ENCODE data around the gene PPA2. TPM values are rescaled to one million over a fixed set of nuclear protein-coding genes. Genes with fewer than 3 reads are reported as not detected.
A peak's percentile ranks its signal among the peaks of the same experiment; 100 is the strongest.

The PPA2 gene
- total and polyA plus RNA-seq, 2 donors = 60.1 to 80.1 TPM

DNA sequence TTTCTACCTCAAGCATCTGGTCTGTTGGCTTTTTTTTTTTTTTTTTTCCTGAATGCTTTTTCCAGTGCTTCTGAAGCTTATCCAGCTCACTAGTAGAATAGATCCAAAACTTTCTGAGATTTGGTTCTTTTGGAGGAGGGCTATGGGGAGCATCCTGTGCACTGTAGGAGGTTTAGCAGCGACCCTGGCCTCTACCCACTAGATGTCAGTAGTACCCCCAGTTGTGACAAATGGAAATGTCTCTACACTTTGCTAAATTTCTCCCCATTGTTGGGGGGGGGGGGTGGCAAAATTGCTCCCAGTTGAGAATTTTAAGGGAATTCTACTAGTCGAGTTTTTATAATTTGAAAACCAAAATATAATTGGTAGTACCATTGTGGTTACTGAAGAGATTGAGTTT, 23.0 kb upstream of the PPA2 start:
- Histone ChIP-seq H3K27ac (ENCODE audit: low read depth in 1 of 2, low read length in 1 of 2) (no peak overlapping the region), H3K4me1 (ENCODE audit: control insufficient read depth in 2 of 2, insufficient read depth in 2 of 2, low read length in 2 of 2) (no peaks in the 10 kb centered on the region), H3K36me3 (ENCODE audit: control insufficient read depth in 2 of 2, insufficient read depth in 2 of 2, low read length in 1 of 2) (no peaks in the 10 kb centered on the region), H3K27me3 (ENCODE audit: control insufficient read depth in 2 of 2, insufficient read depth in 1 of 2, low read length in 1 of 2) (no peaks in the 10 kb centered on the region), H3K4me3 (ENCODE audit: low read length in 2 of 2) (no peak overlapping the region), H3K9me3 (ENCODE audit: control insufficient read depth in 2 of 2, insufficient read depth in 1 of 2, low read length in 1 of 2) (no peaks in the 10 kb centered on the region)
- no peak for DNase-seq (ENCODE audit: low read depth in 6 of 9, low spot score in 9 of 9)
- WGBS = 58% methylated on average over 2 of the region's 2 CpGs

DNA sequence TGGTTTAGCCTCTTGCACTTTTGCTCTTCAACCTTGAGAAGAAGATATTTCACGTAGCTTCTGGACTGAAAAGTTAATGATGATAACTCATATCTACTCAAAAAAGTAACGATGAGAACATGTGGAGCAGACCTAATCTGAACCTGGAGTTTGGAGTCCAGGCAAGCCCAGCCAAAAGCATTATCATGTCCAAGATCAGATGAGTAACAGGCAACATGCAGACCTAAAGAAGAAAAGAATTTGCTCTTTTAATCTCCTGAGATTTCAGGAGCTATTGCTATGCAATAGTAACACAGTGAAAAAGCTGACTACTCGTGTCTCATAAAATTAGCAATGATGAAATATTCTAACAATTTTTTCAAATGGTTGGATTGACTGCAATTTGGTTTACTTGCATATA, 21.8 kb upstream of the PPA2 start:
- no peaks in the 10 kb centered on the region for H3K27me3 ChIP-seq (ENCODE audit: control insufficient read depth in 2 of 2, insufficient read depth in 1 of 2, low read length in 1 of 2)
- no peak for DNase-seq (ENCODE audit: low read depth in 6 of 9, low spot score in 9 of 9)
- 91% methylated on average over 3 of the region's 3 CpGs for WGBS

DNA sequence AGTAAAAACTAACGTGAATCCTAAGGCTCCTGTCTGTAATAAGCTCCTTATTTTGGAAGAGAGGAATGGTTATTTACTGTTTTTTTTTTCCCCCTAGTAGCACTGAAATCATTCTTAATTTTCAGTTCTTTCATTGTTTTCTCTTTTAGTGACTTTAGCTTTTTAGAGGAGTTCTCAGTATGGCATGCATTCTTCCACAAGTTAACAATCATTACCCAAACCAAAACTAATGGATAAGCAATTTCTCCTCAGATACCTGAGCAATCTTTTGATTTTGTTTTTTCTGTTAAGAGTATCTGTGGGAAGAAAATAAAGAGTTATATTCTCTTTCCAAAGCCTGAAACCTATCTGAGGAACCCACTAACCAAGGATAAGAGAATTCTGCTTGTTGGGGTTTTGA, 16.7 kb upstream of the PPA2 start:
- DNase-seq (ENCODE audit: low read depth in 6 of 9, low spot score in 9 of 9) = no peak
- Histone ChIP-seq H3K36me3 (ENCODE audit: control insufficient read depth in 2 of 2, insufficient read depth in 2 of 2, low read length in 1 of 2) (no peaks in the 10 kb centered on the region), H3K4me1 (ENCODE audit: control insufficient read depth in 2 of 2, insufficient read depth in 2 of 2, low read length in 2 of 2) (no peaks in the 10 kb centered on the region), H3K4me3 (ENCODE audit: low read length in 2 of 2) (no peak overlapping the region), H3K9me3 (ENCODE audit: control insufficient read depth in 2 of 2, insufficient read depth in 1 of 2, low read length in 1 of 2) (no peaks in the 10 kb centered on the region), H3K27me3 (ENCODE audit: control insufficient read depth in 2 of 2, insufficient read depth in 1 of 2, low read length in 1 of 2) (no peaks in the 10 kb centered on the region), H3K27ac (ENCODE audit: low read depth in 1 of 2, low read length in 1 of 2) (no peak overlapping the region)
- WGBS = 86% methylated on average over 1 of the region's 1 CpG

More for the DNA sequence above, 21.8 kb upstream of the PPA2 start:
- no peak overlapping the region for H3K27ac ChIP-seq (ENCODE audit: low read depth in 1 of 2, low read length in 1 of 2)
- H3K4me3 ChIP-seq (ENCODE audit: low read length in 2 of 2) = no peak overlapping the region
- no peaks in the 10 kb centered on the region for H3K36me3 ChIP-seq (ENCODE audit: control insufficient read depth in 2 of 2, insufficient read depth in 2 of 2, low read length in 1 of 2)
- no peaks in the 10 kb centered on the region for H3K9me3 ChIP-seq (ENCODE audit: control insufficient read depth in 2 of 2, insufficient read depth in 1 of 2, low read length in 1 of 2)
- no peaks in the 10 kb centered on the region for H3K4me1 ChIP-seq (ENCODE audit: control insufficient read depth in 2 of 2, insufficient read depth in 2 of 2, low read length in 2 of 2)

DNA sequence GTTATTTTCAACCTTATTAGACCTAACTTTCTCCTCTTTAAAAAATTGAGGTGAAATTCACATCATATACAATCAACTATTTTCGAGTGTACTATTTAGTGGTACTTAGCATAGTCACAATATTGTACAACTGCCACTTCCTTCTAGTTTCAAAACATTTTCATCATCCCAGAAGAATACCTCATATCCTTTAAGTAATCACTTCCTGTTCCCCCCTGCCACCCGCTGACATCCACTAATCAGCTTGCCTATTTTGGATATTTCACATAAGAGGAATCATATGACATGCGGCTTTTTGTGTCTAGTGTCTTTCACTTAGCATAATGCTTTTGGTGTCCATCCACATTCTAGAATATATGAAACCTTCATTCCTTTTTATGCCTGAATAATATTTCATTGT, 10.0 kb upstream of the PPA2 start:
- no peak overlapping the region for H3K27ac ChIP-seq (ENCODE audit: low read depth in 1 of 2, low read length in 1 of 2)

DNA sequence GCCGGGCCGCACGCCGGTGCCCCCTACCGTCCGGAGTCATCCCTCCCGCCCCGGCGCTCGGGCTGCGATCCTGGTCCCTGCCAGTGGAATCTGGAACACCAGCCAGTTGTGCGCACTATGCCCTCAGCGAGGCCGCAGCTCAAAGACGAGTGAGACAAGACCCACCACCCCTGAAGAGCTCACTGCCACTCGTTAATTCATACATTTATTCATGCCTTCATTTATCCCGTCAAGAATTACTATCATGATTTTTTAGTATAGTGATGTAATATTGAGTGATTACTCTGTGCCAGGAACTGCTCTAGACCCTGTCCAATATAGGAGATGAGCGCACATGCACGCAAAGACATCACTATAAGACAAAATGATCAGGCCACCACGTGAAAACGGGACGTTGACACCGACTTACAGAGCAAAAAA, 247 bp upstream of the PPA2 start:
- H3K4me1 ChIP-seq (ENCODE audit: control insufficient read depth in 2 of 2, insufficient read depth in 2 of 2, low read length in 2 of 2) = peaks cover 4 to 5% of the 10 kb centered on the region in 2 donors
- 12% methylated on average over 23 of the region's 23 CpGs for WGBS
- no peaks in the 10 kb centered on the region for H3K36me3 ChIP-seq (ENCODE audit: control insufficient read depth in 2 of 2, insufficient read depth in 2 of 2, low read length in 1 of 2)
- H3K27ac ChIP-seq (ENCODE audit: low read depth in 1 of 2, low read length in 1 of 2) = peak overlapping the region in 1 of 2 donors; percentile 98
- peak in 4 of 9 donors; percentile 55 to 83 (median 68) for DNase-seq (ENCODE audit: low read depth in 6 of 9, low spot score in 9 of 9)
- peak overlapping the region; percentile 88 to 92 for H3K4me3 ChIP-seq (ENCODE audit: low read length in 2 of 2)
- no peaks in the 10 kb centered on the region for H3K9me3 ChIP-seq (ENCODE audit: control insufficient read depth in 2 of 2, insufficient read depth in 1 of 2, low read length in 1 of 2)
- H3K27me3 ChIP-seq (ENCODE audit: control insufficient read depth in 2 of 2, insufficient read depth in 1 of 2, low read length in 1 of 2) = no peaks in the 10 kb centered on the region

More for the DNA sequence above, 10.0 kb upstream of the PPA2 start:
- no peaks in the 10 kb centered on the region for H3K4me1 ChIP-seq (ENCODE audit: control insufficient read depth in 2 of 2, insufficient read depth in 2 of 2, low read length in 2 of 2)
- no peak for DNase-seq (ENCODE audit: low read depth in 6 of 9, low spot score in 9 of 9)
- no peaks in the 10 kb centered on the region for H3K9me3 ChIP-seq (ENCODE audit: control insufficient read depth in 2 of 2, insufficient read depth in 1 of 2, low read length in 1 of 2)
- no peaks in the 10 kb centered on the region for H3K36me3 ChIP-seq (ENCODE audit: control insufficient read depth in 2 of 2, insufficient read depth in 2 of 2, low read length in 1 of 2)
- H3K27me3 ChIP-seq (ENCODE audit: control insufficient read depth in 2 of 2, insufficient read depth in 1 of 2, low read length in 1 of 2) = no peaks in the 10 kb centered on the region
- 96% methylated on average over 3 of the region's 3 CpGs for WGBS
- H3K4me3 ChIP-seq (ENCODE audit: low read length in 2 of 2) = no peak overlapping the region

DNA sequence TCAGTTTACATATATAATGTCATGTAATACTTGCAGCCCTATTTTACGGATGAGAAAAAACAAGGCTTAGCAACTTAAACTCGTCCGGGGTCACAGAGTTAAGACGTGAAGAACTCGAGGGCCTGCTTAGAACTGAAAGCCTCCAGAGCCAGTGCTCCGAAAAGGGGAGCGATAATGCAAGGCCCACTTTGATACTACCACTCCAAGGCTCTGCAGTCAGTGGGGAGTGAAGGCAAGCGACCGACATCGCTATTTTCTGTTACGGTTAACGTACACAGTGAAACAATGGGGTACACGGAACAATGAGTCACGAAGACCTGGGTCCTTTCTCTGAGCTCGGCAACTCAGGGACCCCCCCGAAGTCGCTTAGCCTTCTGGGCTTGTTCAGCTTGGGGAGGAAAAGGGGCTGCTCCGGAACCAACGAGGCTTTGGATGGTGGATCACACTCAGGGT, 965 bp downstream of the PPA2 start:
- Histone ChIP-seq H3K36me3 (ENCODE audit: control insufficient read depth in 2 of 2, insufficient read depth in 2 of 2, low read length in 1 of 2) (no peaks in the 10 kb centered on the region), H3K27me3 (ENCODE audit: control insufficient read depth in 2 of 2, insufficient read depth in 1 of 2, low read length in 1 of 2) (no peaks in the 10 kb centered on the region), H3K9me3 (ENCODE audit: control insufficient read depth in 2 of 2, insufficient read depth in 1 of 2, low read length in 1 of 2) (no peaks in the 10 kb centered on the region), H3K27ac (ENCODE audit: low read depth in 1 of 2, low read length in 1 of 2) (peak overlapping the region; percentile 94 to 98), H3K4me1 (ENCODE audit: control insufficient read depth in 2 of 2, insufficient read depth in 2 of 2, low read length in 2 of 2) (peaks cover 4 to 5% of the 10 kb centered on the region in 2 donors), H3K4me3 (ENCODE audit: low read length in 2 of 2) (peak overlapping the region; percentile 88 to 92)
- WGBS = 13% methylated on average over 19 of the region's 19 CpGs
- peak in 3 of 9 donors; percentile 29 to 58 (median 55) for DNase-seq (ENCODE audit: low read depth in 6 of 9, low spot score in 9 of 9)

DNA sequence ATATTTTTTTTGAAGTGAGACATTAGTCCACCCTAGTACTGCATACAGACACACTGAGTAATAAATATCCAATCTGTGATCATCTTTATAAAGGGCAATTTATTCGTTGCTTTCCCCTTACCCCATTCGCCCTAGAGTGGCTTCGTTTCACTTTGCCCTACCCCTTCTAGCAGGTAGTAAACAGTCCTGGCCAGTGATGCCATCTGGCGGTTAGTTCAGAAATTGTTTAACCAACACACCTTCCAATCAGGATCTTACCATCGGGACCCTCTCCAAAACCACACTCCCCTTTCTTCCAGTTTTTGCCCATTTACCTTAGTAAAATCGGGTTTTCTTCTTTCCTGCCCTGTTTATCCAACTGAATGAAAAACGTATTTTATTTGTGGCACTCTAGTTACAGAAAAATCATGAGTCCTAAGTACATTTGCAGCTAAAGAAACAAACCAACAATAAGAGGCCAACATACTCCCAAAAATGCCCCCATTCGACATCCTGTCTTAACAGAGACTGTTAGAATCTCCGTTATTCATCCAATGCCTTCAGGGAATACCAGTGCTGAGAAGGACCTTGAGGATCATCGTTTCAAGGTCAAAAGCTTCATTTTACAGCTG, 2.2 kb downstream of the PPA2 start:
- Histone ChIP-seq H3K9me3 (ENCODE audit: control insufficient read depth in 2 of 2, insufficient read depth in 1 of 2, low read length in 1 of 2) (no peaks in the 10 kb centered on the region), H3K4me1 (ENCODE audit: control insufficient read depth in 2 of 2, insufficient read depth in 2 of 2, low read length in 2 of 2) (peaks cover 4 to 5% of the 10 kb centered on the region in 2 donors), H3K4me3 (ENCODE audit: low read length in 2 of 2) (peak overlapping the region in 1 of 2 donors; percentile 4), H3K27me3 (ENCODE audit: control insufficient read depth in 2 of 2, insufficient read depth in 1 of 2, low read length in 1 of 2) (no peaks in the 10 kb centered on the region), H3K36me3 (ENCODE audit: control insufficient read depth in 2 of 2, insufficient read depth in 2 of 2, low read length in 1 of 2) (peaks cover 3 to 4% of the 10 kb centered on the region in 2 donors), H3K27ac (ENCODE audit: low read depth in 1 of 2, low read length in 1 of 2) (no peak overlapping the region)
- 22% methylated on average over 10 of the region's 10 CpGs for WGBS
- peak; percentile 53 to 90 (median 75) for DNase-seq (ENCODE audit: low read depth in 6 of 9, low spot score in 9 of 9)

DNA sequence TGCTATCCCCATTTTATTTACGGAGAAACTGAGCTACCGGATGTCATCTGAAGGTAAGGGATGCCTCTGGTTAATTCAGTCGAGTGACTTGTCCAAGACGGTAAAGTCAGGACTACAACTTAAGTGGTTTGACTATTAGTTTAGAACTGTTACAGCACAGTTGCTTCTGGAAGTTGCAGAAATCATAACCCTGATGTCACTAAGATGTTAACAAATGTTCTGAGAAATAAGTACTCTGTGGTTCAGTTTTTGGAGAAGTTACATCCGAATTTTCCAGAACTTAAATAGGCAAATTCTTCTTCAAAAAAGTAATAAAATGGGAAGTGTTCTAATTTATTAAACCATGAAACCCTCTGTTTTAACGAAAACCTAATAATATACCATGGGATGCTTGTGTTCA, 3.1 kb downstream of the PPA2 start:
- Histone ChIP-seq H3K4me1 (ENCODE audit: control insufficient read depth in 2 of 2, insufficient read depth in 2 of 2, low read length in 2 of 2) (peaks cover 4 to 5% of the 10 kb centered on the region in 2 donors), H3K4me3 (ENCODE audit: low read length in 2 of 2) (no peak overlapping the region), H3K36me3 (ENCODE audit: control insufficient read depth in 2 of 2, insufficient read depth in 2 of 2, low read length in 1 of 2) (peaks cover 5 to 9% of the 10 kb centered on the region in 2 donors), H3K9me3 (ENCODE audit: control insufficient read depth in 2 of 2, insufficient read depth in 1 of 2, low read length in 1 of 2) (no peaks in the 10 kb centered on the region), H3K27ac (ENCODE audit: low read depth in 1 of 2, low read length in 1 of 2) (no peak overlapping the region), H3K27me3 (ENCODE audit: control insufficient read depth in 2 of 2, insufficient read depth in 1 of 2, low read length in 1 of 2) (no peaks in the 10 kb centered on the region)
- no peak for DNase-seq (ENCODE audit: low read depth in 6 of 9, low spot score in 9 of 9)
- 91% methylated on average over 6 of the region's 6 CpGs for WGBS

DNA sequence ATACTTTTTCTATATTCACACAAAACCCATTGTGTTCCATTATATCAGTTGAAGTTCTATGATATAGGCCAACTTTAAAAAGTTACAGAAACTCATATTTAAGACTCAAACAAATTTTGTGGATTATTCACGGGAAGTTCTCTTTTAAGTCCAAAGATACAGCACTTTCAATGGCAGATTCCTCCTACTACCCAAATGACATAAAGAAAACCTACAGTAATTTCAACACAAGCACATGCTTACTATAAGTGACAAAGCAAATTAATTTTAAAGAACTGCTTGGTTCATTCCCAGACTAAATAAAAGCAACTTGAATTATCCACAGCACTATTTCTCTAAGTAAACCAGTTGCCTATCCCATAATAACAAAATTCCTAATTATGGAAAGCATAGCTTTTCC, 4.1 kb downstream of the PPA2 start:
- 95% methylated on average over 1 of the region's 1 CpG for WGBS
- no peak overlapping the region for H3K4me3 ChIP-seq (ENCODE audit: low read length in 2 of 2)
- no peaks in the 10 kb centered on the region for H3K27me3 ChIP-seq (ENCODE audit: control insufficient read depth in 2 of 2, insufficient read depth in 1 of 2, low read length in 1 of 2)
- H3K36me3 ChIP-seq (ENCODE audit: control insufficient read depth in 2 of 2, insufficient read depth in 2 of 2, low read length in 1 of 2) = peaks cover 5 to 9% of the 10 kb centered on the region in 2 donors
- no peaks in the 10 kb centered on the region for H3K9me3 ChIP-seq (ENCODE audit: control insufficient read depth in 2 of 2, insufficient read depth in 1 of 2, low read length in 1 of 2)
- no peak overlapping the region for H3K27ac ChIP-seq (ENCODE audit: low read depth in 1 of 2, low read length in 1 of 2)
- peaks cover 4 to 5% of the 10 kb centered on the region in 2 donors for H3K4me1 ChIP-seq (ENCODE audit: control insufficient read depth in 2 of 2, insufficient read depth in 2 of 2, low read length in 2 of 2)
- no peak for DNase-seq (ENCODE audit: low read depth in 6 of 9, low spot score in 9 of 9)
